BE2C (cell line): ENCODE data around the gene CES2.
"Not testable (repeated sequence)": the region's sequence is repeated elsewhere in the genome, so short reads cannot be mapped to it uniquely, and the experiment has no call there.

Source experiments
- DNase-seq: peaks from one replicate; pipeline ENCODE4 v3.0.0-alpha.2; 2020
- H3K27me3 ChIP-seq: fragments of 250-450 bp; sonication (Bioruptor Pico); 2 replicates; pipeline ENCODE4 v1.5.1; 2020; ENCODE audit warnings: mild to moderate bottlenecking
- H3K36me3 ChIP-seq: fragments of 250-450 bp; sonication (Bioruptor Pico); 2 replicates; pipeline ENCODE4 v1.5.1; 2020; ENCODE audit warnings: mild to moderate bottlenecking
- H3K4me1 ChIP-seq: fragments of 250-450 bp; sonication (Bioruptor Pico); 2 replicates; pipeline ENCODE4 v1.5.1; 2020
- H3K4me3 ChIP-seq: 2 replicates; pipeline ENCODE4 v1.5.1; 2011; ENCODE audit warnings: low read depth, low read length
- H3K9me3 ChIP-seq: fragments of 250-450 bp; sonication (Bioruptor Pico); 2 replicates; pipeline ENCODE4 v1.5.1; 2020
- CTCF ChIP-seq: IDR thresholded peaks from 2 replicates; pipeline ENCODE4 v1.5.1; 2012; ENCODE audit warnings: mild to moderate bottlenecking, low read depth, low read length

CES2 gene

GRCh38 chr16:66934138-66934838 is 1.0 kb upstream of the CES2 start, which contains the start of gene CIAO2B:
Gene CIAO2B, minus strand, starts transcription at chr16:66934402. Its CDS starts 38 bp downstream, at chr16:66934364.
- H3K4me3 ChIP-seq = peak within 1 kb of the TSS; percentile 99
- H3K4me1 ChIP-seq = no peaks in the 10 kb centered on the region
- H3K27me3 ChIP-seq = no peaks in the 10 kb centered on the region
- no peak for TF ChIP-seq CTCF
- no peaks in the 10 kb centered on the region for H3K9me3 ChIP-seq
- DNase-seq = peak; percentile 91
- peaks cover 2% of the 10 kb centered on the region; the same call in 1 of the 2 replicates for H3K36me3 ChIP-seq

GRCh38 chr16:66934839-66935313 is 440 bp upstream of the CES2 start:
- H3K4me3 ChIP-seq = peak overlapping the region; percentile 99
- H3K36me3 ChIP-seq, H3K4me1 ChIP-seq, H3K27me3 ChIP-seq, H3K9me3 ChIP-seq, DNase-seq: not testable (repeated sequence)

- H3K4me1 ChIP-seq = no peaks in the 10 kb centered on the region
- H3K27me3 ChIP-seq = no peaks in the 10 kb centered on the region
- no peak for TF ChIP-seq CTCF
- peaks cover 18% of the 10 kb centered on the region for H3K36me3 ChIP-seq
- no peak for DNase-seq
- no peak overlapping the region for H3K4me3 ChIP-seq
- H3K9me3 ChIP-seq = no peaks in the 10 kb centered on the region
These were observed 1.1 kb downstream of the CES2 start for GRCh38 chr16:66936462-66936861.

DNA sequence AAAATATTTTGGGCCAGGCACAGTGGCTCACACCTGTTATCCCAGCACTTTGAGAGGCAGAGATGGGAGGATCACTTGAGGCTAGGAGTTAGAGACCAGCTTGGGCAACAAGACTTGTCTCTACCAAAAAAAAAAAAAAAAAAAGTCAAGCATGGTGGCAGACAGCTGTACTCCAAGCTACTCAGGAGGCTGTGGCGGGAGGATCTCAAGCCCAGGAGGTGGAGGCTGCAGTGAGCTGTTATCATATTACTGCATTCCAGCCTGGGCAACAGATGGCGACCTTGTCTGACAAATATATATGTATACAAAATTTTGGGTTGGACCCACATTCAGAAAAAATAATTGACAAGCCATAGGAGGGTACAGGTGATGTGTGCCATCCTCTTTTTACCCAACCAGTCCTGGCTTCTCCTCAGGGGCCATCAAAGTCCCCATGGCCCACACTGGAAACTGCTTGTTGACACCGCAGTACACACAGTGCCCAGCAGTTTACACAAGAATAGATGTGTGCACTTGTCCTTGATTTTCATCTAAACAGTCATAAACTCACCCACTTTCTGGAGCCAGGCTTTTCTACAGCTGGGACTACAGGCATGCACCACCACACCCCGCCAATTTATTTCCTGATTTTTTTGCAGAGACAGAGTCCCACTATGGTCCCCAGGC is 1.7 kb downstream of the CES2 start:
- Histone ChIP-seq H3K27me3 (no peaks in the 10 kb centered on the region), H3K36me3 (peaks cover 21% of the 10 kb centered on the region), H3K9me3 (no peaks in the 10 kb centered on the region), H3K4me1 (no peaks in the 10 kb centered on the region), H3K4me3 (no peak overlapping the region)
- no peak for DNase-seq
- TF ChIP-seq CTCF = no peak

DNA sequence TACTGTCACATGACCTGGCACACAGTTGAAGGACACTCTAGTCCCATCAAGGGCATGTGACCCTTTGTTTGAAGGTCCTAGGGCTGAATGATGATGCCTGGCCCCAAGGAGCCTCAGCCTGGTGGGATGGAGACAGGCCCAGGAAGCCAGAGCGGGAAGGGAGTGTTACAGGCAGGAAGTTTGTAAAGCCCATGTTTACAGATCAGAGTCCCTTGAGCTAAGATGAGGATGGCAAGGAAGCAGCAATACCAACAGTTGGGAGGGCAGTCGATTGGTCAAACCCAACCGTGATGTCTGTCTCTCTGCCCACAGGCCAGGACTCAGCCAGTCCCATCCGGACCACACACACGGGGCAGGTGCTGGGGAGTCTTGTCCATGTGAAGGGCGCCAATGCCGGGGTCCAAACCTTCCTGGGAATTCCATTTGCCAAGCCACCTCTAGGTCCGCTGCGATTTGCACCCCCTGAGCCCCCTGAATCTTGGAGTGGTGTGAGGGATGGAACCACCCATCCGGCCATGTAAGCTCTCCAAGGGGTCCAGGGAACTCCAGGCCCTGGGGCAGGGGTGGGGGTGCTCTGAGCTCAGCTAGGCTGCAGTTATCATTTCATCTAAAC is 2.5 kb downstream of the CES2 start:
- H3K4me1 ChIP-seq = no peaks in the 10 kb centered on the region
- no peaks in the 10 kb centered on the region for H3K27me3 ChIP-seq
- H3K9me3 ChIP-seq = no peaks in the 10 kb centered on the region
- H3K4me3 ChIP-seq = no peak overlapping the region
- H3K36me3 ChIP-seq = peaks cover 28% of the 10 kb centered on the region
- TF ChIP-seq CTCF = no peak
- DNase-seq = no peak

DNA sequence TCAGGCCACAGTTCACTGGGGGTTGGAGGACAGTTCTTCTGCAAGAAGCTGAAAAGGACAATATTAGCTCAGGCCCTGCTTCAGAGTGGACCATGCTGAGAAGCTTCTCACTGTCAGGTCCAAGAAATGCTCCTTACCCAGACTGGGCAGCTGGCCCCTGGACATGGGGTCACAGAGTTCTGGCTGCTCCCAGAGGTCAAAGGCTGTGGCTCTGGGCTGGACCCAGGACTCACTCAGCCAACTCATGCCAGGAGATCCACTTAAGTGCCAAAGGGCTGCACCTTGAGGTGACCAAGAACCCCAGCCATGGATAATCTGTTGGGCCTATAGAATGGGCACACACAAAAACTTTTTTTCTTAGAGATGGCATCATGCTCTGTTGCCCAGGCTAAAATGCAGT is 4.0 kb downstream of the CES2 start:
- H3K9me3 ChIP-seq = no peaks in the 10 kb centered on the region
- no peak for TF ChIP-seq CTCF
- no peaks in the 10 kb centered on the region for H3K27me3 ChIP-seq
- no peak overlapping the region for H3K4me3 ChIP-seq
- peaks cover 30% of the 10 kb centered on the region for H3K36me3 ChIP-seq
- H3K4me1 ChIP-seq = no peaks in the 10 kb centered on the region
- no peak for DNase-seq
